ENCODE results near the gene EMID1. TPM values are rescaled to one million over a fixed set of nuclear protein-coding genes. Genes with fewer than 3 reads are reported as not detected.

Gene EMID1
- total RNA-seq, 1 experiment from 2014 or later: 5.4 TPM

DNA sequence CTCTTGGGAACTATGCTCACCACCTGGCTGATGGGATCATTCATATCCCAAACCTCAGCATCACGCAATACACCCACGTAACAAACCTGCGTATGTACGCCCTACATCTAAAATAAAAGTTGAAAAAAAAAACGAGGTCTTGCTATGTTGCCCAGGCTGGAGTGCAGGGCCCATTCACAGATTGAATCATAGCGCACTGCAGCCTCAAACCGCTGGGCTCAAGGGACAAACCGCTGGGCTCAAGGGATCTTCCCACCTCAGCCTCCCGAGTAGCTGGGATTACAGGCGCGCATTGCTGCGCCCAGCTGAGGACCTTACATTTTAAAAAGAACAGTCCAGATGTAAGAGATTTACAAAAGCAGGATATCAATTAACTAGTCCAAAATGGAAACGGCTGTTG lies 41.9 kb upstream of the EMID1 start:
- no peak overlapping the region for H3K4me3 Mint-ChIP-seq
- no peak for DNase-seq
- Histone ChIP-seq H2BK5ac (ENCODE audit: insufficient read length, low read length) (no peak overlapping the region), H3K4ac (ENCODE audit: low read depth, low read length) (no peak overlapping the region), H3K23me2 (ENCODE audit: insufficient read length, low read depth, low read length, poor library complexity, severe bottlenecking) (no peaks in the 10 kb centered on the region), H3T11ph (ENCODE audit: low read length) (no peak overlapping the region), H3K14ac (ENCODE audit: insufficient read depth, low read length) (no peak overlapping the region), H2BK12ac (ENCODE audit: insufficient read length, low read depth, low read length) (no peak overlapping the region), H2BK120ac (ENCODE audit: low read depth, low read length, poor library complexity, severe bottlenecking) (no peak overlapping the region), H3K79me1 (ENCODE audit: insufficient read depth, low read depth, low read length, poor library complexity, severe bottlenecking) (no peaks in the 10 kb centered on the region), H3K27ac (ENCODE audit: insufficient read length, low read depth, low read length) (no peak overlapping the region), H3K18ac (ENCODE audit: insufficient read length, low read depth, low read length) (no peak overlapping the region), H3K56ac (ENCODE audit: insufficient read length, low read depth, low read length) (no peak overlapping the region), H2BK15ac (ENCODE audit: low read depth, low read length) (no peak overlapping the region), H2AK5ac (ENCODE audit: insufficient read length, low read length) (no peak overlapping the region), H4K91ac (ENCODE audit: insufficient read length, low read depth, low read length) (no peak overlapping the region), H3K9ac (ENCODE audit: extremely low read depth, insufficient read length, low read length) (no peak overlapping the region), H3K4me1 (ENCODE audit: insufficient read depth, low read length) (no peaks in the 10 kb centered on the region), H4K20me1 (ENCODE audit: control insufficient read depth, insufficient read depth, insufficient read length) (no peaks in the 10 kb centered on the region), H2AFZ (ENCODE audit: low read length) (no peak overlapping the region), H3K9me3 (ENCODE audit: control insufficient read depth, low read depth, low read length) (no peaks in the 10 kb centered on the region), H4K5ac (ENCODE audit: insufficient read length, low read depth, low read length) (no peak overlapping the region), H3K27me3 (ENCODE audit: insufficient read depth, low read length) (no peaks in the 10 kb centered on the region), H3K4me2 (ENCODE audit: insufficient read depth, insufficient read length, low read length) (no peak overlapping the region), H4K8ac (replicated peaks; ENCODE audit: insufficient read length, low read depth, low read length) (no peak overlapping the region), H3K23ac (ENCODE audit: insufficient read length, low read depth, low read length) (no peak overlapping the region), H2BK20ac (ENCODE audit: low read depth, low read length, poor library complexity, severe bottlenecking) (no peak overlapping the region), H3K79me2 (ENCODE audit: insufficient read depth, low read length) (no peaks in the 10 kb centered on the region)
- TF ChIP-seq, protein P1, sequence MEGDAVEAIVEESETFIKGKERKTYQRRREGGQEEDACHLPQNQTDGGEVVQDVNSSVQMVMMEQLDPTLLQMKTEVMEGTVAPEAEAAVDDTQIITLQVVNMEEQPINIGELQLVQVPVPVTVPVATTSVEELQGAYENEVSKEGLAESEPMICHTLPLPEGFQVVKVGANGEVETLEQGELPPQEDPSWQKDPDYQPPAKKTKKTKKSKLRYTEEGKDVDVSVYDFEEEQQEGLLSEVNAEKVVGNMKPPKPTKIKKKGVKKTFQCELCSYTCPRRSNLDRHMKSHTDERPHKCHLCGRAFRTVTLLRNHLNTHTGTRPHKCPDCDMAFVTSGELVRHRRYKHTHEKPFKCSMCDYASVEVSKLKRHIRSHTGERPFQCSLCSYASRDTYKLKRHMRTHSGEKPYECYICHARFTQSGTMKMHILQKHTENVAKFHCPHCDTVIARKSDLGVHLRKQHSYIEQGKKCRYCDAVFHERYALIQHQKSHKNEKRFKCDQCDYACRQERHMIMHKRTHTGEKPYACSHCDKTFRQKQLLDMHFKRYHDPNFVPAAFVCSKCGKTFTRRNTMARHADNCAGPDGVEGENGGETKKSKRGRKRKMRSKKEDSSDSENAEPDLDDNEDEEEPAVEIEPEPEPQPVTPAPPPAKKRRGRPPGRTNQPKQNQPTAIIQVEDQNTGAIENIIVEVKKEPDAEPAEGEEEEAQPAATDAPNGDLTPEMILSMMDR (conservative IDR thresholded peaks at IDR 0.05): no peak
- no peaks in the 10 kb centered on the region for H3K4me1 Mint-ChIP-seq
- H3K36me3 Mint-ChIP-seq (ENCODE audit: insufficient read depth in 1 of 3, low read depth in 3 of 3): no peaks in the 10 kb centered on the region
- H3K9me3 Mint-ChIP-seq: no peaks in the 10 kb centered on the region
- H3K27ac Mint-ChIP-seq: no peak overlapping the region
- WGBS (ENCODE audit: extremely low coverage, insufficient read length, low lambda C conversion rate): no CpG with 5 or more reads among the region's 13 CpGs
- H3K27me3 Mint-ChIP-seq (ENCODE audit: low read depth): peaks cover 20% of the 10 kb centered on the region

Data from H9 (cell line).